Measurements from ENCODE around the gene MAGEA1. TPM values are rescaled to one million over a fixed set of nuclear protein-coding genes. Genes with fewer than 3 reads are reported as not detected.
"Not testable (repeated sequence)": the region's sequence is repeated elsewhere in the genome, so short reads cannot be mapped to it uniquely, and the experiment has no call there.

Gene MAGEA1
- not detected for total RNA-seq

GRCh38 chrX:153179131-153179530 is at the start of gene MAGEA1:
TSS of gene MAGEA1 (plus strand) at chrX:153179284. CDS start at chrX:153182390, 3,106 bp downstream.
- no peak for DNase-seq

- DNase-seq = not testable (repeated sequence)
Measured at GRCh38 chrX:153132924-153133323, 46.2 kb upstream of the MAGEA1 start.

GRCh38 chrX:153139074-153139473 is 40.0 kb upstream of the MAGEA1 start:
- not testable (repeated sequence) for DNase-seq

- DNase-seq = not testable (repeated sequence)
Measured at GRCh38 chrX:153146288-153146687, 32.8 kb upstream of the MAGEA1 start.

- no peak for DNase-seq
Measured at GRCh38 chrX:153153516-153153915, 25.6 kb upstream of the MAGEA1 start.

GRCh38 chrX:153157450-153157849 is 21.6 kb upstream of the MAGEA1 start:
- DNase-seq = no peak

- no peak for DNase-seq
Measured at GRCh38 chrX:153158319-153158718, 20.8 kb upstream of the MAGEA1 start.

- DNase-seq = no peak
Measured at GRCh38 chrX:153161952-153162351, 17.1 kb upstream of the MAGEA1 start.

GRCh38 chrX:153164733-153165132 is 14.4 kb upstream of the MAGEA1 start:
- no peak for DNase-seq

- DNase-seq = not testable (repeated sequence)
Measured at GRCh38 chrX:153168423-153168822, 10.7 kb upstream of the MAGEA1 start.

- no peak for DNase-seq
Measured at GRCh38 chrX:153181822-153182221, 2.7 kb downstream of the MAGEA1 start.

GRCh38 chrX:153184787-153185186 is 5.7 kb downstream of the MAGEA1 start:
- DNase-seq = no peak

GRCh38 chrX:153190381-153190780 is 11.3 kb downstream of the MAGEA1 start:
- DNase-seq = peak; percentile 3

GRCh38 chrX:153200462-153200861 is 21.4 kb downstream of the MAGEA1 start:
- no peak for DNase-seq

- no peak for DNase-seq
Measured at GRCh38 chrX:153206425-153207046, 27.5 kb downstream of the MAGEA1 start.

GRCh38 chrX:153209347-153209746 is 30.3 kb downstream of the MAGEA1 start:
- DNase-seq = no peak

- DNase-seq = no peak
Measured at GRCh38 chrX:153214934-153215333, 35.9 kb downstream of the MAGEA1 start.

GRCh38 chrX:153216926-153217325 is 37.8 kb downstream of the MAGEA1 start:
- no peak for DNase-seq

GRCh38 chrX:153225438-153226098 is 46.5 kb downstream of the MAGEA1 start:
- DNase-seq = no peak

GRCh38 chrX:153226344-153227185 is 47.5 kb downstream of the MAGEA1 start:
- peak; percentile 8 for DNase-seq
